Tongue (tissue), 2 donors: ENCODE data around the gene ATXN10. TPM values are rescaled to one million over a fixed set of nuclear protein-coding genes. Genes with fewer than 3 reads are reported as not detected.

ENCODE experiments used
- DNase-seq: peaks from one replicate; pipeline ENCODE4 v3.0.0-alpha.2; 2015
- total RNA-seq: library from RNA; depleted of rRNA; stranded (reverse); fragments of >200 nt; gene quantifications from one replicate; pipeline ENCODE4 v1.2.3, GENCODE V29; 2014

ATXN10 gene
- total RNA-seq, 1 donor from 2014 or later: 185 TPM

GRCh38 chr22:45758603-45759002 lies 87.0 kb downstream of the ATXN10 start:
- DNase-seq: no peak

GRCh38 chr22:45760682-45761081 lies 89.0 kb downstream of the ATXN10 start:
- no peak for DNase-seq

- no peak for DNase-seq
Observed at GRCh38 chr22:45762545-45763235, 91.1 kb downstream of the ATXN10 start.

GRCh38 chr22:45763236-45763624 lies 91.6 kb downstream of the ATXN10 start:
- no peak for DNase-seq

GRCh38 chr22:45768490-45768889 lies 96.9 kb downstream of the ATXN10 start:
- no peak for DNase-seq

- no peak for DNase-seq
Observed at GRCh38 chr22:45769569-45770210, 98.1 kb downstream of the ATXN10 start.

- DNase-seq: no peak
Observed at GRCh38 chr22:45770506-45770905, 98.9 kb downstream of the ATXN10 start.

GRCh38 chr22:45771057-45771456 lies 99.4 kb downstream of the ATXN10 start:
- no peak for DNase-seq

- no peak for DNase-seq
Observed at GRCh38 chr22:45771711-45772110, 100.1 kb downstream of the ATXN10 start.

GRCh38 chr22:45772743-45773142 lies 101.1 kb downstream of the ATXN10 start:
- no peak for DNase-seq

- no peak for DNase-seq
Observed at GRCh38 chr22:45774001-45774670, 102.5 kb downstream of the ATXN10 start.

GRCh38 chr22:45775062-45775461 lies 103.4 kb downstream of the ATXN10 start:
- DNase-seq: no peak

GRCh38 chr22:45775569-45776312 lies 104.1 kb downstream of the ATXN10 start:
- DNase-seq: no peak

- DNase-seq: no peak
Observed at GRCh38 chr22:45776313-45776585, 104.6 kb downstream of the ATXN10 start.

GRCh38 chr22:45777046-45777851 lies 105.6 kb downstream of the ATXN10 start:
- DNase-seq: no peak

- no peak for DNase-seq
Observed at GRCh38 chr22:45777852-45778375, 106.3 kb downstream of the ATXN10 start.

- DNase-seq: no peak
Observed at GRCh38 chr22:45781459-45781858, 109.8 kb downstream of the ATXN10 start.

GRCh38 chr22:45781966-45782365 lies 110.3 kb downstream of the ATXN10 start:
- no peak for DNase-seq

GRCh38 chr22:45783021-45783420 lies 111.4 kb downstream of the ATXN10 start:
- no peak for DNase-seq

GRCh38 chr22:45783690-45784089 lies 112.1 kb downstream of the ATXN10 start:
- DNase-seq: no peak

- peak; percentile 45 for DNase-seq
Observed at GRCh38 chr22:45784357-45785277, 113.0 kb downstream of the ATXN10 start.
